GM19324 (cell line): Measurements from ENCODE around the gene ZC3HAV1.
"Not testable (repeated sequence)": the region's sequence is repeated elsewhere in the genome, so short reads cannot be mapped to it uniquely, and the experiment has no call there.

Experiments
- ATAC-seq: cut with Tn5 transposase; IDR thresholded peaks from one replicate; pipeline ENCODE4 v1.9.1; 2021; ENCODE audit warnings: mild to moderate bottlenecking, moderate library complexity; ENCODE audit not compliant: unreplicated experiment, low FRiP score

ZC3HAV1 gene

DNA sequence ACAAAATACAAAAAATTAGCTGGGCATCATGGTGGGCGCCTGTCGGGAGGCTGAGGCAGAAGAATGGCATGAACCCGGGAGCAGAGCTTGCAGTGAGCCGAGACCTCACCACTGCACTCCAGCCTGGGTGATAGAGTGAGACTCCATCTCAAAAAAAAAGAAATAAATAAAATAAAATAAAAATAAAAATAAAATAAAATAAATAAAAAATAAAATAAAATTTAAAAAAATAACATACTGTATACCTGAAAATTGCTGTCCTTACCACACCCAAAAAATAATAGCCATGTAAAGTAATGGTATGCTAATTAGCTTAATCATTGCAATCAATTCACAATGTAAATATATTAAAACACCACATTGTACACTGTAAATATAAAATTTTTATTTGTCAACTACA, 77.0 kb downstream of the ZC3HAV1 start:
- no peak for ATAC-seq

DNA sequence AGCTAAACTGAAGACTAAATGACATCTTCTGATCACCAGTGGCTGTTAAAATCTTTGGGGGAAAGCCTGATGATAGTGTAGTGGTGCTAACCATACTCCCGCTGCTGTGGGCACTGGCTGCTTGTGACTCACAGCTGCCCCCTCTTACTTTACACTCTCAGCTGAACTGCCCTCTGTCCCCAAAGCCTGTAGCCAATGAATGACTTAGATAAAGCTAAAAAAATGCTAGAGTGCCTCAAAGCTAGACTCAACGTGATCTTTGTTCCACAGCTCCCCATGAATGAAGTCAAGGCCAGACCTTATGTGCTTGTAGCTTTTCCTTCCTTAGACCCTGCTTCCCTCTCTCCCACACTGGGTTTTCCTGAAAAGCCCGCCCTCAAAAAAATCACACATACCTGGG, 80.2 kb downstream of the ZC3HAV1 start:
- ATAC-seq, result no peak

DNA sequence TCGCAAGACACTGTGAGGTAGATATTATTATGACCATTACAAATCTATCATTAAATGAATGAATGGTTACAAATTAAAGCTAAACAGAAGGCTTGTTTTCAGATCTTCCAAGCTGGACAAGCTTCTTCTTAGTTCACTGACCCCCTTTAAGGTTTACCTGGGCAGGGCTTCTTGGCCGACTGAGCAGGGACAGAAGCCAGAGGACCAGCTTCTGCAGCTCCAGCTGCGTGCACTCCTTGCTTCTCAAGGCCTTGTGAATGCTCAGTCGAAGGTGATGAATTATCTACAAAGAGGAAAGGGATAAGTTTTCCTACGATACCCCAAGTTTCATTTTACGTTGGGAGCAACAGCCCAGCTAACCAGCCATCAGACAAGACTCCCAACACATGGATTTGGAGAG, 83.0 kb downstream of the ZC3HAV1 start:
- no peak for ATAC-seq

DNA sequence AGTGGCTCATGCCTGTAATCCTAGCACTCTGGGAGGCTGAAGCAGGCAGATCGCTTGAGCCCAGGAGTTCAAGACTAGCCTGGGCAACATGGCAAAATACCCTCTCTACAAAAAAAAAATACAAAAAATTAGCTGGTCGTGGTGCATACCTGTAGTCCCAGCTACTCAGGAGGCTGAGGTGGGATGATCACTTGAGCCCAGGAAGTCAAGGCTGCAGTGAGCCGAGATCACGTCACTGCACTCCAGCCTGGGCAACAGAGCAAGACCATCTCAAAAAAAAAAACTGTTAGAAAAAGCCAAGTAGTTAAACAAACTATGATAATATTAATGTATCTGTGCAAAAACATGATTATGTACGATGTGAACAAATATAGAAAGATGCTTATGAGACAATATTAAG, 83.7 kb downstream of the ZC3HAV1 start:
- not testable (repeated sequence) for ATAC-seq

DNA sequence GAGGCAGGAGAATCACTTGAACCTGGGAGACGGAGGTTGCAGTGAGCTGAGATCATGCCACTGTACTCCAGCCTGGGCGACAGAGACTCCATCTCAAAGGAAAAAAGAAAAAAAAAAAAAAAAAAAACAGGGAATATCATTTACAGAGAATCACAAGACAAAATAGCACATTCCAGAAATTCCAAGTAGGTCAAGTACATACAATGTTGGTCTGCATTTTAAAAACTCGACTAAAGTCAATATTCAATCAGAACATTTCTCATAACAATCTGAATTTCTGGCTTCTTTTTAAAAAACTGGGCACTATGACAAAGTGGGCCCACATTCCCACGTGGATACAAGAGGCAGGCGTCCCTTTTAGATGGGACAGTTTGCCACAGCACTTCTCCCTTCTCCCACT, 86.4 kb downstream of the ZC3HAV1 start:
- ATAC-seq, result no peak

DNA sequence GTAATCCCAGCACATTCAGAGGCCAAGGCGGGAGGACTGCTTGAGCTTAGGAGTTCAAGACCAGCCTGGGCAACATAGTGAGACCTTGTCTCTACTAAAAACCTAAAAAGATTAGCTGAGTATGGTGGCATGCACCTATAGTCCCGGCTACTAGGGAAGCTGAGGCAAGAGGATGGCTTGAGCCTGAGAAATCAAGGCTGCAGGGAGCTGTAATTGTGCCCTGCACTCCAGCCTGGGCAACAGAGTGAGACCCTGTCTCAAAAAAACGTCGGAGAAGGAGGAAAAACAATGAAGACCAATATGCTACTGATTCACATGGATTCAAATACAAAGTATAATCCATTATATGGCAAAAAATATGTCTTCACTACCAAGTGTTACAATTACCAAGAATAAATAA, 87.2 kb downstream of the ZC3HAV1 start:
- ATAC-seq, result no peak

DNA sequence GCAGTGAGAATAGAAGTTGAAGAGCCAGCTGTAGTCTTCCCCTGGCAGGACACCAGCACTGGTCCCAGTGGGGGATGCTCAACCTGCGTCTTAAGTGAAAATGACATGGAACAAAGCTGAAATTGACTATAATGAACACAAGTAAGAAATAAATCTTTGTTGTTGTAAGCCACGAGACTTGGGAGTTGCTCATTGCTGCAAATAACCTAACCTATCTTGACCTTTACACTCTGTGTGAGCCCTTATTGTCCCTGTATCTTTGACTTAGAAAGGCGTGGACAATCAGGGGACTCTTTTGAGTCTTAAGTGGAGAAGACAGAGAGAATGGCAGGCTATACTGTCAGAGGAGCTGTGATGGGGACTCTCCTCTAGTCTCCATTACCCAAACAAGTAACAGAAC, 90.6 kb downstream of the ZC3HAV1 start:
- no peak for ATAC-seq

DNA sequence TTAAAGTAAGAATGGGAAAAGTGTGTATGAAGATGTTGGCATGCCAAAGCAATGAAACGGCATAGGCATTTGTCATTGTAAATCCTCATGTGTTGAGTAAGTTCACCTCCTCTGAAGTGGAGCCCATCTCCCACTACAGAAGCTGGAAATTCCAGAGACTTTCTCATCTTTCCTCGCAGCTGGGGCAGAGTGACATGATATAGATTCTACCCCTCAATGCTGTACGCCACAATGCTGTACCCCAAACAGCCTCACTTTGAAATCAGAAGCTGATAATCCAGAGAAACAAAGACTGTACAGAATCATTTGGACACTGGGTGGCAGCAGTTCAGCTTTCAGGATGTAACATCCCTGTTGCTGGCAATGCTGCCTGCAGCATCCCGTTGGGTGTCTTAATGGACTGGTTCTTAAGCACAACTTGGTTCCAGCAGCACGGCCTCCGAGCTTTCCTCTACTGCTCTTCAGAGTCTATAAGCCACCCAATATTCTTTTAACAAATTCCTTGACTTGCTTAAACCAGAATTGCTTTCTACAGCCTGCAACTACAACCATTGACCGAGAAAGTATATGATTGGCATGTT, 92.5 kb downstream of the ZC3HAV1 start:
- ATAC-seq, result peak; percentile 65

DNA sequence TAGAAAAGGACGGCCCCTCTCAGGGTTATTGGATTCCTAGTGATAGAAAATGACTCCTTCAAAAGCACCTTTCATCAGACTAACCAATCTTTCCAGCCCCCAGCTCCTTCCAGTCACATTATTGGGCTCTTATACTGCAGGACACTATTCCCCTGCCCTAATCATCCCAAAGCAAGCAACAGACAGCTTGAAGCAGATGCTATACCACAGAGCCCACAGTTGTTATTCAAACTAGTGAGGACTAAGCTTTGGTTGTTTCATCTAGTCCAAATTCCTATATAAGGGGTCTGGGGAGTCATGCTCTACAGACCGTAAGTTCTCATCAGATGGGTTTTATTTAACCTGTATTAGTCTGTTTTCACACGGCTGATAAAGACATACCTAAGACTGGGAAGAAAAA, 98.1 kb downstream of the ZC3HAV1 start:
- ATAC-seq, result no peak

DNA sequence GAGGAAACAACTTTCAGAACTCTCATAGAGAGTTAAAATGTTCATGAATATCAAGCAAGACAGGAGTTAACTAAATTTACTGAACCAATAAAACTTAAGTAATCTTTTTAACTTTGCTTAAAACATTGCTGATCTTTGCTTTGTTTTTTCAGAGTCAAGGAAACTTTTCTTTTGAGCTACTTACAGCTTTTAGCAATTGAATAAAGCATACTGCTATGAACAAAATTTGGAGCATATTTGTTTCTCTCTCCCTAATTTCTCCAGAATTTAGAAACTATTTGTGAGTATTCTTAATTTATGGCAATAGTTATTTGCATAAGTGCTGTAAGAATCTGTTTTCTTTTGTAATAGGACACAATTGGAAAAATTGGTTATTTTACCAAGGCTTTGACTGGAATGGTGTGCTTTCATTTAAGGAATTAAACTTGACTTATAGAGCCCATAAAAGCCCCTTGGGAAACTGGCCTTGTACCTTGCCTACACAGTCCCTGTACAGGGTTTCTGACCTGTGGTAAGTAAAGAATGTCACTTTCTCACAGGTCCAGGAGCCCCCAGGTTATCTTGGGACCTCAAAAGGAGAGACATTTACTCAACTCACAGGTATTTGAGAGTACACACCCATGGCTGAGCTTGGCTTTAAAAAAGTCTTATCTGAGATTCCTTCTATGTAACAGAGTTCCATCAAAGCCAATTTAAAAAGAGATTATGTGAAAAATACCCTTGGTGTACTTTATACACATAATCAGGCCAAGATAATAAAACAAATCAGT, 105.0 kb downstream of the ZC3HAV1 start:
- no peak for ATAC-seq

DNA sequence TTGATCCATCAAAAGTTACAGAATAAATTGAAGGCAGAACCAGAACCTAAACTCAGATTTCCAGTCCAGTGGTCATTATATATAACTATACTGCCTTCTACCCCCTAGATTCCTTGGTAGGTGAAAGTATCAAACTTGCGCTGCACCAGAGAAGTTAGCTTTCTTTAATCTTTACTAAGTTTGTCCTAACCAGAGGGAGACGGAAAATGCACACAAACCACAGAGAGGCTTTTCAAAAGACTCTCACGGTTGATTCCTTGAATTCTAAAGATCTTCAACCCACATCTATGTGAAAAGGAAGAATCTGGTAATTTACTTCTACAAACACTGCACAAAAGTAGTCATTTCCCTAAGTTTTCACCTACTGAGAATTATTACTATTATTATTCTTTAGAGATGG, 110.1 kb downstream of the ZC3HAV1 start:
- ATAC-seq, result no peak
